Frontal cortex (tissue), 4 donors: ENCODE results near the gene NRAP. TPM values are rescaled to one million over a fixed set of nuclear protein-coding genes. Genes with fewer than 3 reads are reported as not detected.

Source experiments
- DNase-seq, 2 donors: peaks; one replicate each; pipeline ENCODE4 v3.0.0; 2012; ENCODE audit warnings: low spot score in 2 of 2
- FAIRE-seq: peaks from 2 replicates; lab custom pipeline; 2012; peaks lifted over from hg19 to GRCh38; lab: Jason Lieb, UNC
- total RNA-seq: library from RNA; depleted of rRNA; stranded (reverse); fragments of >200 nt; gene quantifications from one replicate; pipeline ENCODE4 v1.2.3, GENCODE V29; 2014
- donor health status: control.
- donor health status: control.
- donor health status: control.

The NRAP gene
- not detected for total RNA-seq

- DNase-seq = no peak
- FAIRE-seq = no peak
These were observed at the start of gene NRAP for GRCh38 chr10:113663908-113664307. Gene NRAP, minus strand, starts transcription at chr10:113664041. Its CDS starts 159 bp downstream, at chr10:113663882.

GRCh38 chr10:113713640-113713982 is 49.8 kb upstream of the NRAP start:
- DNase-seq = no peak
- FAIRE-seq = no peak

- DNase-seq (no peak), FAIRE-seq (no peak)
These were observed 49.2 kb upstream of the NRAP start for GRCh38 chr10:113712755-113713639.

GRCh38 chr10:113712024-113712423 is 48.2 kb upstream of the NRAP start:
- no peak for FAIRE-seq
- DNase-seq = no peak

- no peak for FAIRE-seq
- DNase-seq = peak; percentile 11 to 22
These were observed 47.3 kb upstream of the NRAP start for GRCh38 chr10:113711142-113711541.

- no peak for DNase-seq
- no peak for FAIRE-seq
These were observed 45.5 kb upstream of the NRAP start for GRCh38 chr10:113709221-113709838.

- FAIRE-seq = no peak
- DNase-seq = no peak
These were observed 44.8 kb upstream of the NRAP start for GRCh38 chr10:113708640-113709039.

- no peak for FAIRE-seq
These were observed 42.8 kb upstream of the NRAP start for GRCh38 chr10:113706623-113707022.

GRCh38 chr10:113705344-113705652 is 41.5 kb upstream of the NRAP start:
- DNase-seq (no peak), FAIRE-seq (no peak)

More at GRCh38 chr10:113706623-113707022, 42.8 kb upstream of the NRAP start:
- no peak for DNase-seq

GRCh38 chr10:113704637-113705343 is 40.9 kb upstream of the NRAP start:
- DNase-seq (peak in 1 of 2 donors; percentile 24), FAIRE-seq (peak; percentile 45)

GRCh38 chr10:113697595-113697994 is 33.8 kb upstream of the NRAP start:
- no peak for DNase-seq
- FAIRE-seq = no peak

- FAIRE-seq = no peak
- DNase-seq = no peak
These were observed 31.9 kb upstream of the NRAP start for GRCh38 chr10:113695691-113696090.

- FAIRE-seq (peak; percentile 52), DNase-seq (no peak)
These were observed 29.5 kb upstream of the NRAP start for GRCh38 chr10:113693348-113693747.

- no peak for FAIRE-seq
- DNase-seq = no peak
These were observed 28.4 kb upstream of the NRAP start for GRCh38 chr10:113692271-113692670.

GRCh38 chr10:113691381-113691780 is 27.5 kb upstream of the NRAP start:
- no peak for FAIRE-seq
- DNase-seq = no peak

- no peak for FAIRE-seq
- no peak for DNase-seq
These were observed 26.9 kb upstream of the NRAP start for GRCh38 chr10:113690749-113691148.

- no peak for DNase-seq
- FAIRE-seq = no peak
These were observed 25.7 kb upstream of the NRAP start for GRCh38 chr10:113689574-113689973.

- FAIRE-seq = no peak
These were observed 25.2 kb upstream of the NRAP start for GRCh38 chr10:113689057-113689456.

GRCh38 chr10:113687037-113687436 is 23.2 kb upstream of the NRAP start:
- FAIRE-seq (no peak), DNase-seq (no peak)

More at GRCh38 chr10:113689057-113689456, 25.2 kb upstream of the NRAP start:
- no peak for DNase-seq

GRCh38 chr10:113686028-113686427 is 22.2 kb upstream of the NRAP start:
- DNase-seq (no peak), FAIRE-seq (no peak)

- DNase-seq (no peak), FAIRE-seq (no peak)
These were observed 19.5 kb upstream of the NRAP start for GRCh38 chr10:113683300-113683699.
